ENCODE results near the gene ISG15.

Gene ISG15

DNA sequence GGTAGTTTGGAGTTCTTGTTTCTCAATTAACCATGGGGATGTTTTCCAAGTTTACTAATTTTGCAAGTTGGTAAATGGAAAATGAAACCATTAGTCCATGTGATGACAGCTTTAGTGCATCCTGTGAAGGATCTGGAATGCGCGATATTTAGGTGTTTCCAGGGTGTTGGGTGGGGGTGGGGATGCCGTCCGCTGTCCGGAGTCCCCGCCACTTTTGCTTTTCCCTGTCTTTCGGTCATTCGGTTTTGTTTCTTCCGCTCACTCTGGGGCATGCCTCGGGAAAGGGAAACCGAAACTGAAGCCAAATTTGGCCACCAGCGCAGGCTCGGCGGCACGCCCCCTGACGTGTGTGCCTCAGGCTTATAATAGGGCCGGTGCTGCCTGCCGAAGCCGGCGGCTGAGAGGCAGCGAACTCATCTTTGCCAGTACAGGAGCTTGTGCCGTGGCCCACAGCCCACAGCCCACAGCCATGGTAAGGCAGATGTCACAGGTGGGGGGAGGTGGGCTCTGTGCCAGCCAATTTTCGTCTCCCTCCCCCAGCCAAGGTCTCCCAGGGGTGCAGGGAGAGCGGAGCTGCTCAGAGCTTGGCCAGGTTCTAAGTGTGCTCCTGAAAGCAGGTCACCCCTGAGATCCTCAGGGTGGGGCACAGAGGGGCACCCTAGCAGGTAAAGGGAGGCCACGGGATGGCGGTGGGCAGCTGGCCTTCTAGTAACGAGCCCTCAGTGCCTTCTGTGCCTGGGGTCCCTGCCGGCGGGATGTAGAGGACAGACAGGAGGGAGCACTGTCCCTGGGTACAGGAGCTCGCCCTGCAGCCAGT is at the start of gene ISG15:
ISG15 (plus strand) TSS at position 393 of the 817 bp plus-strand sequence; CDS start at position 470, 77 bp downstream.
- Mint-ChIP-seq H3K4me3 (peak within 1 kb of the TSS; percentile 86), H3K36me3 (peaks cover 22% of the 10 kb centered on the region), H3K27me3 (peaks cover 11% of the 10 kb centered on the region), H3K27ac (peak within 1 kb of the TSS; percentile 95), H3K9me3 (no peaks in the 10 kb centered on the region), H3K4me1 (peaks cover 42% of the 10 kb centered on the region)
- CTCF ChIA-PET = interaction anchor here (0.6 to 2.9 kb wide), 7 partner anchors 10 to 359 kb away, joined by 3 to 17 read pairs (median 8); no protein-coding TSS in a partner anchor
- DNase-seq = peak; percentile 95

- no peaks in the 10 kb centered on the region for H3K36me3 Mint-ChIP-seq
- DNase-seq = no peak
- no peaks in the 10 kb centered on the region for H3K9me3 Mint-ChIP-seq
- H3K4me1 Mint-ChIP-seq = peaks cover 21% of the 10 kb centered on the region
- H3K27me3 Mint-ChIP-seq = peaks cover 24% of the 10 kb centered on the region
- H3K4me3 Mint-ChIP-seq = no peak overlapping the region
- H3K27ac Mint-ChIP-seq = no peak overlapping the region
- CTCF ChIA-PET = no interaction called here
Measured at GRCh38 chr1:963746-964525, 49.4 kb upstream of the ISG15 start.

- Mint-ChIP-seq H3K9me3 (peaks cover 7% of the 10 kb centered on the region), H3K27ac (no peak overlapping the region), H3K27me3 (peaks cover 28% of the 10 kb centered on the region), H3K36me3 (no peaks in the 10 kb centered on the region), H3K4me1 (peaks cover 21% of the 10 kb centered on the region), H3K4me3 (no peak overlapping the region)
- CTCF ChIA-PET = no interaction called here
- no peak for DNase-seq
Measured at GRCh38 chr1:964691-965525, 48.4 kb upstream of the ISG15 start.

DNA sequence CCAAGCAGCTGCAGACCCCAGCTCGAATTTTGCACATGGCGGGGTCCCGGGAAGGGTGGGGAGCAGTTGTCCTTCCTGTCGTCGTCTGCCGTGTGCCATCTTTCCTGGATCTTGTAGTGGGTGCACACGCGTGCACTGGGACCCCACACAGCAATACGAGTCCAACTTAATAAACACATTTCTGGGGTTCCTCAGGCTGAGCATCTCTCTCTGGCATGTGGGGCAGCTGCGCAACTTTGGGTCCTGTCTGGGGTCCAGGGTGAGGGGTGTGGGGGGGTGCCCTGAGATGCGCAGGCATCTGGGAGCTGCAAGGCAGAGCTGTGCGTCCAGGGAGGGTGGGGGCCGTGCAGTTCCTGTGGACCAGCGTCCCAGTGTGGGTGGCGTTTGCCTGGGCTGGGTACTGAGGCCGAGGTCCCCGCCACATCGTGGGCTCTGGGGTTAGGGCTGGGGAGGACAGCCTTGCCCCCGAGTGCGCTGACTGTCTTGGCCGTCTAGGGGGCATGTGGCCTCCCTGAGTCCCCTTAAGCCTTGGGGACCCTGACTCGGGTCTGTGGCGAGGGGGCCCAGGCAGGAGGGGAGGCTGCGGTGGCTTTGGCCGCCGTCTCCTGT is 47.7 kb upstream of the ISG15 start:
- Mint-ChIP-seq H3K27me3 (peaks cover 29% of the 10 kb centered on the region), H3K9me3 (peaks cover 7% of the 10 kb centered on the region), H3K4me1 (peaks cover 16% of the 10 kb centered on the region), H3K36me3 (no peaks in the 10 kb centered on the region), H3K27ac (peak overlapping the region; percentile 28), H3K4me3 (peak overlapping the region; percentile 49)
- DNase-seq = no peak
- CTCF ChIA-PET = no interaction called here

- Mint-ChIP-seq H3K27ac (peak within 1 kb of the TSS; percentile 80), H3K9me3 (peaks cover 7% of the 10 kb centered on the region), H3K36me3 (no peaks in the 10 kb centered on the region), H3K4me3 (peak within 1 kb of the TSS; percentile 79), H3K27me3 (peaks cover 35% of the 10 kb centered on the region), H3K4me1 (peaks cover 16% of the 10 kb centered on the region)
- peak; percentile 43 for DNase-seq
- CTCF ChIA-PET = interaction anchor here (1.0 to 1.2 kb wide), 3 partner anchors 17 to 97 kb away, joined by 3 read pairs; no protein-coding TSS in a partner anchor
Measured at GRCh38 chr1:966135-966703, 47.1 kb upstream of the ISG15 start, which contains the start of gene PLEKHN1. Gene PLEKHN1, plus strand, starts transcription at chr1:966482. Its CDS starts 50 bp downstream, at chr1:966532.

DNA sequence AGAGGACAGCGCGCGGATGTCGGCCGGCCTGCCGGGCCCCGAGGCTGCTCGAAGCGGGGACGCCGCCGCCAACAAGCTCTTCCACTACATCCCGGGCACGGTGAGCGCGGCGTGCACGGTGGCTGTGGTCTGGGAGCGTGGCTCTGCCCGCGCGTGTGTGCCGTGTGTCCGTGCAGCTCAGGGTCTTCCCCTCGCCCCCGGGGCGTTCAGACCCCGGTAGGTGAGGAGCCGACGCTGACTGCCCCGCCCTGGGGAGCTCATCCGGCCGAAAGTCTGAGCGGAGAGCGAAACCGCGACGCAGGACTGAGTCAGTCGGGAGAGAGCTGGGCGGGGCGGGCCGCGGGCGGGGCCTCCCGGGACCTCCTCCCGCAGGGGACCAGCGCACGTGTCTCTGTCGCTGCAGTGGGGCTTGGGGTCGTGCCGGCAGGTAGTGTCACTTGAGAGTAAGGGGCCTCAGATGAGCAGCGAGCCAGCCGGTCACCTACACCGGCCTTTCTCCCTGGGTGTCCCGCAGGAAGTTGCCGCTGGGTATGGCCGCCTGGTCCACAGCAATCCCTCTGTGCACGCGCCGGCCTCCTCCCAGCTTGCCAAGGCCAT is 46.5 kb upstream of the ISG15 start:
- H3K4me1 Mint-ChIP-seq = peaks cover 16% of the 10 kb centered on the region
- H3K27me3 Mint-ChIP-seq = peaks cover 41% of the 10 kb centered on the region
- CTCF ChIA-PET = interaction anchor here (1.0 to 1.2 kb wide), 3 partner anchors 16 to 97 kb away, joined by 3 read pairs; no protein-coding TSS in a partner anchor
- peak overlapping the region; percentile 80 for H3K27ac Mint-ChIP-seq
- H3K4me3 Mint-ChIP-seq = peak overlapping the region; percentile 79
- H3K36me3 Mint-ChIP-seq = no peaks in the 10 kb centered on the region
- DNase-seq = peak; percentile 91
- H3K9me3 Mint-ChIP-seq = peaks cover 7% of the 10 kb centered on the region

- Mint-ChIP-seq H3K4me1 (peaks cover 13% of the 10 kb centered on the region), H3K27ac (no peak overlapping the region), H3K4me3 (no peak overlapping the region), H3K27me3 (peaks cover 47% of the 10 kb centered on the region), H3K36me3 (no peaks in the 10 kb centered on the region), H3K9me3 (peaks cover 7% of the 10 kb centered on the region)
- no peak for DNase-seq
- CTCF ChIA-PET = no interaction called here
Measured at GRCh38 chr1:967466-968343, 45.6 kb upstream of the ISG15 start.

- DNase-seq = no peak
- Mint-ChIP-seq H3K4me1 (peaks cover 13% of the 10 kb centered on the region), H3K9me3 (peaks cover 7% of the 10 kb centered on the region), H3K4me3 (no peak overlapping the region), H3K36me3 (no peaks in the 10 kb centered on the region), H3K27ac (no peak overlapping the region), H3K27me3 (peaks cover 60% of the 10 kb centered on the region)
- CTCF ChIA-PET = no interaction called here
Measured at GRCh38 chr1:969260-969855, 43.9 kb upstream of the ISG15 start.

DNA sequence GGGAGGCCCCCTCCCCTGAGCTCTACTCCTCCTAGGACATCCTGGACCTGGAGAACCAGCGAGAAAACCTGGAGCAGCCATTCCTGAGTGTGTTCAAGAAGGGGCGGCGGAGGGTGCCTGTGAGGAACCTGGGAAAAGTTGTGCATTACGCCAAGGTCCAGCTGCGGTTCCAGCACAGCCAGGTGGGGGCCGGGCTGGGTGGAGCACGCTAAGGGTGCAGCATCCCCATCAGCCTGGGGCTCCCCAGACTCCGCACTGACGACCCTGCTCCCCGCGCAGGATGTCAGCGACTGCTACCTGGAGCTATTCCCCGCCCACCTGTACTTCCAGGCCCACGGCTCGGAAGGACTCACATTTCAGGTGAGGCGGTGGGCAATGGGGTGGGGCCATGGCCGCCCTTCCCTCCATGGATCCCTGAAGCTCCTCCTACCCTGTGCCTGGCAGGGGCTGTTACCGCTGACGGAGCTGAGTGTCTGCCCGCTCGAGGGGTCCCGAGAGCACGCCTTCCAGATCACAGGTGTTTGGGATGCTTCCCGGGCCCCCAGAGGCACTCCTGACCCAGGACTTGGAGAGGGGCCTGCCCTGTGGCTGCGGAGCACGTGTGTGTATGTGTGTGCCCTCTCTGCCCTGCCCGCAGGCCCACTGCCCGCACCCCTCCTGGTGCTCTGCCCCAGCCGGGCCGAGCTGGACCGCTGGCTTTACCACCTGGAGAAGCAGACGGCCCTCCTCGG is 42.9 kb upstream of the ISG15 start:
- H3K4me3 Mint-ChIP-seq = no peak overlapping the region
- peaks cover 12% of the 10 kb centered on the region for H3K4me1 Mint-ChIP-seq
- H3K27me3 Mint-ChIP-seq = peaks cover 70% of the 10 kb centered on the region
- no peak for DNase-seq
- no peaks in the 10 kb centered on the region for H3K36me3 Mint-ChIP-seq
- no peak overlapping the region for H3K27ac Mint-ChIP-seq
- H3K9me3 Mint-ChIP-seq = peaks cover 7% of the 10 kb centered on the region
- CTCF ChIA-PET = interaction anchor here (0.9 kb wide), 1 partner anchor 13 kb away, joined by 5 read pairs; no protein-coding TSS in a partner anchor

- DNase-seq = no peak
- Mint-ChIP-seq H3K27me3 (peaks cover 78% of the 10 kb centered on the region), H3K4me1 (peaks cover 14% of the 10 kb centered on the region), H3K9me3 (peaks cover 7% of the 10 kb centered on the region), H3K36me3 (no peaks in the 10 kb centered on the region), H3K27ac (no peak overlapping the region), H3K4me3 (no peak overlapping the region)
- CTCF ChIA-PET = interaction anchor here (0.9 to 1.0 kb wide), 2 partner anchors 12 to 13 kb away, joined by 3 to 5 read pairs; no protein-coding TSS in a partner anchor
Measured at GRCh38 chr1:970973-971730, 42.1 kb upstream of the ISG15 start.

All from activated naive CD4-positive, alpha-beta T cell treated with anti-CD3 and anti-CD28 coated beads, Interleukin-2, amount 10 ng/mL, durations not matched to agents 7 days and 5 days (primary cell).